HG02884 (cell line): ENCODE results near the gene LYPD6B.

Source experiments
- ATAC-seq: cut with Tn5 transposase; IDR thresholded peaks from one replicate; pipeline ENCODE4 v1.9.1; 2021; ENCODE audit warnings: mild to moderate bottlenecking, moderate library complexity; ENCODE audit not compliant: unreplicated experiment

LYPD6B gene

DNA sequence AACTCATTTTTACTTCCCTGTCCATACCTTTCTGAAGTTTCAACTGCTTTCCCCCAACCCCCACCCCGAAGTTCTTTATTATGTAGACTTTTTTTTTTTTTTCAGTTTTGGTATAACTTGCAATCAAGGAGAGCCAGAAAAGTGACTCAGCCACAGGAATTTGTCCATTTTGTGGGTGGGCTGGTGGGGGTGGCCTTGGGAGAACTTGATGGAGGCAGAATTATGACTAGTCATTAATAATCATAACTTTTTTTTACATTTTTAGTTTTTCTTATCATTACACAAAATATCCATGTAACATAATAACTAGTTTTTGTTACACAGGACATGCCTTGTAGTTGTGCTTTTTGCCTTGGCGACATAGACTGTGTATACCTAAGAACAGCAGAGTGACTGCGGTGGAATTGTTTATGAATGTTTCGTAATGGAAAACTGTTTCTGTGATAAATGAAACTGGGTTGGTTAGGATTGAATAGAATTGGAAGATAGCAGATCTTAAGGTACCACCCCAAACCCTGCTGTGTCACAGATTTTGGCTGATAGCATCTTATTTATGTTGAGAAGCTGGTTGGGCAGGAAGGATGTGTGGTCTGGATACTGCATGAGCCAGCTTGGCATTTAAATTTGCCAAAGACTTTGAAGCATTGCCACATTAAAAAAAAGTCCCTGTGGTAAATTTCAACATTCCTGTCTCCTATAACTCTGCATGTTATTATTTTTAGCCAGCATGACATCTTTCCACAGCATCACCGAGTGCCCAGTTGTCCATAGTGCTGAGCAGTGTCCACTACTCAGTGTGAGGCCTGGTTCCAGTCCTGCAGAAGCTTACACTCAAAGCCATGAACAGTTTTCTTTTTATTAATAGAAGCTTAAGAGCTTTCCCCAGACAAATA lies 30.7 kb downstream of the LYPD6B start:
- no peak for ATAC-seq

- no peak for ATAC-seq
Observed at GRCh38 chr2:149070681-149071320, 32.3 kb downstream of the LYPD6B start.

- no peak for ATAC-seq
Observed at GRCh38 chr2:149075105-149075504, 36.6 kb downstream of the LYPD6B start.

DNA sequence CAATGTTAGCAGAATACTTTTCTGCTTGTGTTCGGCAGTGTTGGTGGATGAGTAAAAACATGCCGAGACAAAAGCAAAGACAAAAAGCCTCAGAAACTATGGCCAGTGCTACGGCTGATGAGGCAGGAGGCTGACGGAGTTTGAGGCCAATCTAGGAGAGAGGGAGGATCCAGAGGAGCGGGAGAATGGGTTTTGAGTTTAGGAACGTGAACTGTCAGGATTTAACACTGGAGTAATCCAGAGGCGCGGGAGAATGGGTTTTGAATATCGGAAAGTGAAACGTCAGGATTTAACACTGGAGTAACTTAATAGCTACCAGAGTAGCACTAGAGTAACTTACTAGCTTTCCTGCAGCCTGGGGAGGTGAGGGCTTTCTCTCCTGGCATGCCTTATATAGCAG lies 37.4 kb downstream of the LYPD6B start:
- no peak for ATAC-seq

DNA sequence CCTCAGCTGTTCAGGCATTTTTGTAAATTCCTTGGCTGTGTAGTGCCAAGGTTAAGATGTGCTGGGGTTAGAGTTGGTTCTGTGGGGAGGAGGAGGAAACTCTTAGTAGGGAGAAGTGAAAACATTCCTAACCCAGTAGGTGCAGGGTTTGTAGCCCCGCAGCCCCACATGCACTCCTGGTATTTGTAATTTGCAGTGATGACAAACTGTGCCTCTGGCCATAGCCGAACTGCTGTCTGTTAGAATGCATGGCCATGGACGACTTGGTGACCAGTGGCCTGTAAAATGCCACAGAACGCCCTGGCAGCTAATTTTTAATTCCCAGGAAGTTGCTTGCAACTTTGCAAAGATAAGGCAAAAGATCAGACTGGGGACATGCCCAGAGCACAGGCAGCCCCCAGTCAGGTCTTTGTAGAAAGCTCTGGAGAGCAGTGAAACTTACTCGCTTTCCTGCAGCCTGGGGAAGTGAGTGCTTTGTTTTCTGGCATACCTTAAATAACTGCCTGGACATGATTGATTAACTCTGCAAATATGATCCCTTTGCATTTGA lies 38.4 kb downstream of the LYPD6B start:
- no peak for ATAC-seq

DNA sequence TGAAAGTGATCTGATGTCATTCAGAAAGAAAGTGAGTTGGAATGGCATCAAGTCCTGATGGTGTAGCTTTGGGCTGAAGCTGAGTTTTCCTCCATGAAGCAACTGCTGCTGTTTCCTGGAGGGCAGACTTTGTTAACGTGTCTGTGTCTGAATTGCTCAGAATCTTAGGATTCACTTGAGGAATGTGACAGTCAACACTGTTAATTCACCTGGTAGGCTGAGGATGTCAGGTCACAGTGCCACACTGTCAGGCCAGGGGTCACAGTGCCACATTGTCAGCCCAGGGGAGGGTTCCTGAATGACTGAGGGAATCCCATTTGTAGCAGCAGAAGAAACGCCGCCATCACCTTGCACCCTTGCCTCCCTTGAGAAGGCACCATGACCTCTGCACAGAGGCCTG lies 39.4 kb downstream of the LYPD6B start:
- no peak for ATAC-seq

GRCh38 chr2:149080099-149080498 lies 41.6 kb downstream of the LYPD6B start:
- ATAC-seq = no peak

DNA sequence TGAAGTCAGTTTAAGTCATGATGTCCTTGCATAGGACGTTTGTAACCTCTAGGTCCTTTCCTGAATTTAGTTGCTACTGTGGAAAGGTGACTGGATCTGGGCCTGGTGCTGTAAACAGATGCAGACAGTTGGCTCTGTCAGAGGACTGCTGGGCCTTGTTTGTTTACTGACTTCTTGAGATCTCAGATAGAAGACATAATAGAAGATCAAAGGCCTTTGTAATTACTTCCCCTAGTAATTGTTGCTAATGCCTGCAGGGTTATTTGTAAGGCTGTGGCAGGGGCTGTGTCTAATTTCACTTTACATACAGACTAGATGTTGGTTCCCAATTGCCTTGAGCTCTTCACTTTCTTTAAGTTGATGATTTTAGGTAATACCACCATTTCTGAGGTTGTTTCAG lies 42.5 kb downstream of the LYPD6B start:
- ATAC-seq = no peak

DNA sequence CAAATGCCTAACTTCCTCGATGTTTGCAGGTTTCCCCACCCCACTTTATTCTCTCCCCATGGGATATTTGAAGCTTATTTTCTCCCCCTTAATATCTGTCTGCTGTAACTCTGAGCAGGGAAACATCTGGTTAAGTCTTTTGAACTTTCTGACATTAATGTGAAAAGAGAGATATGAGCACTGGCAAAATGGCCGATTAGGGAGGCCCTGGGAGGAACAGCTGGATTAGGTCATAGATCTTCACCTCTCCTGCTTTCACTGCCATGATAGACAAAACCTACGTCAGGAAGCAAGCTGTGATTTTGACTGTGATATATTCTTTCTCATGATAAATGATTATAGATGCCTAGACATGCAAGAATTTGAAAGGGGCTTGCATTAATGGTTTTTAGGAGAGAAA lies 43.6 kb downstream of the LYPD6B start:
- ATAC-seq = no peak

GRCh38 chr2:149082735-149083134 lies 44.2 kb downstream of the LYPD6B start:
- ATAC-seq = no peak

- ATAC-seq = no peak
Observed at GRCh38 chr2:149084924-149085795, 46.7 kb downstream of the LYPD6B start.

DNA sequence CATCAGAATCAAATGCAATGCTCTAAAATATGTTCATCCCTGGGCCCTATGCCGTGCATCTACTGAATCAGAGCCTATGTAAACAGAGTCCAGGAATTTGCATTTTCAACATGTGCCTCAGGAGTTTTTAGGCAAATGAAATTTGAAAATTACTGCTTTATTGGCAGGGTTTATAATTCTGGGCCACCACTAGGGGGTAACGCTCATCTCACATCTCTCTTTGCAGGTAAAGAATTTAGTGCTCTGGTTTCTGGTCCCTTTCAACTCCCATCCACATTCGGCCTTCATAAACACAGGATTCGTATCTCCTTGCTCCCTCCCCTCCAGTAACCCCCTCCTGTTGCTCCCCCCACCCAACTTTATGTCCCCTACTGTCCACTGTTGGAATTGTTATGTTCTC lies 49.3 kb downstream of the LYPD6B start:
- ATAC-seq = no peak

DNA sequence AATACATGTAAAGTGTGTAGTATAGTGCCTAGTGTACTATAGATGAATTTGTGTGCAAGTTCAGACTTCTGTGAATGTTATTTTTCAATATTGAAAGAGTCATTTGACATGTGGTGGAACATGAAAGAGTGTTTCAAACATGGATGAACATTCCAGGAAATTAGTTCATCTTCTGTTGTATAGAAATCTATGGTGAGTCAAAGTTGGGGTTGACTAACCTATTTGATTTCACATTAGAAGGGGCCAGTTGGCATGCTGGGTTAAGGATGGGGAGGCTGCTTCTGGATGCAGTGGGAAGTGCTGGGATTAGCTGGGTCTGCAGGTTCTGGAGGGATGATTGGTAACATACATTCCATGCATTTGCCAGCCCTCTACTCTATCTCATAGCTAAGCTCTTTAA lies 50.6 kb downstream of the LYPD6B start:
- ATAC-seq = no peak

DNA sequence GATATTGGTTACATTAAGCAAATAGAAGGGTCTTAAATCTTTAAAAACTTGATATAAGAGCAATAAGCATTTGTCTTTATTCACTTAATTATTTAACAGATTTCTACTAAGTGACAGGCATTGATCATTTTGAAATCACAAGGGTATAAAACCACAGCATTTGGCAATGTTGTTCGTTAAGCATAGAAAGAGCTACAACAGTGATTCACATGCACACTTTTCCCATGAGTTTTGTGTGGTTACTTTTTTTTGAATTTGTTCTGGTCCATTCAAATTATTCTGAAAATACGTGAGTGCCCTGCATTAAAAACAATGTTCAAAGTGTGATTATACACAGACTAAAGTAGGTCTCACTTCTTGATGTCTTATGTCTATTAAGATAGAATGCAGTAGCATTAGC lies 52.2 kb downstream of the LYPD6B start:
- no peak for ATAC-seq

DNA sequence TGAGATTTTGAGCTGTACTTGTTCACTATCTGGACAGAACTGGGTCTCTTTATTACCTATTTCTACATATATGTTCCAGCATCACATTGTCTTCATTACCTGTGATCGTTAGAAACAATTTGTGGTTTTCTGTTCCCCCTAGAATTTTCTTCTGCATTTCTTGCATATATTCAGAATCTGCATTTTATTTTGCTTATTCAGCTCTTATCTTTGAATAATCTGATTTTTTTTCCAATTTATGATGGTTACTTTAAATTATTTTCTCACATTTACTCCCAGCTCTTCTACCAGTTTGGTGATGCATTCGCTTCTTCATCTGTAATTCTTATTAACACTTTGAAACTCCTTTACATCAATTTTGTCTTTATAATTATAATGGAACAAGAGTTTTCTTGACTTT lies 55.1 kb downstream of the LYPD6B start:
- ATAC-seq = no peak

GRCh38 chr2:149094217-149095015 lies 55.9 kb downstream of the LYPD6B start:
- no peak for ATAC-seq

DNA sequence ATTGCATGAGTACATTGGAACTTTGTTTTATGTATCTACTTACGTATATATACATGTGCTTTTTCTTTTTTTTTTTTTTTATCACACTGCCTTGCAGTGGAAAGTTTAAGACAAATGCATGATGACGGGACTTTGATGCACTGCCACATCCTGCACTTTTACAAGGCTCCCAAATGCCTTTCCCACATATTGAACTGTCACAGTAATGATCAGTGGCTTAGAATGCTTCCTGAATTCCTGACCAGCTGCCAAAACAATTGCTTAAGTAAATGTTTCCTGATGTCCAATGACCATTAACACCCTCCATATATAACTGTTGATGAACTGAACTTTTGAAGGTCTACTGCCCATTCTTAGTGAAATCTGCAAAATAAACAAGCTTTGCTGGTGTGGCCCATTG lies 60.2 kb downstream of the LYPD6B start:
- no peak for ATAC-seq

DNA sequence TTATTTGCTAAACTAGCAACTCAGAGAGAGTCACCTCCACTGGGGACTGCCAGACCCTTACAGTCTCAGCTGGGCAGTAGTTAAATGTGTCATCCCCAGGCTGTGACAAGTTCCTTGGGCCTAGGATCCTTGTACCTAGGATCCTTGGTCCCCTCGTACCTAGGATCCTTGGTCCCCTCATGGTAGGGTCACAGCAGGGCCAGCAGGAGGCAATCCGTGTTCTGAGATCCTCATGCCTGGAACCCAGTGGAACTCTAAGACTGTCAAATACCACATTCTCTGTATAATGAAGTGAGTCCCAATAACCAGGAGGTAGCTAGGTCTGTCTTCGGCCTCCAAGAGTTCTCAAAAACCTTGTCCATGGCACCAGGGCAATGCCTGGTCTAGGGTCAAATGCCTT lies 60.8 kb downstream of the LYPD6B start:
- ATAC-seq = no peak

- no peak for ATAC-seq
Observed at GRCh38 chr2:149100739-149101699, 62.5 kb downstream of the LYPD6B start.
